ENCODE results near the gene PCYT1A.

PCYT1A gene

DNA sequence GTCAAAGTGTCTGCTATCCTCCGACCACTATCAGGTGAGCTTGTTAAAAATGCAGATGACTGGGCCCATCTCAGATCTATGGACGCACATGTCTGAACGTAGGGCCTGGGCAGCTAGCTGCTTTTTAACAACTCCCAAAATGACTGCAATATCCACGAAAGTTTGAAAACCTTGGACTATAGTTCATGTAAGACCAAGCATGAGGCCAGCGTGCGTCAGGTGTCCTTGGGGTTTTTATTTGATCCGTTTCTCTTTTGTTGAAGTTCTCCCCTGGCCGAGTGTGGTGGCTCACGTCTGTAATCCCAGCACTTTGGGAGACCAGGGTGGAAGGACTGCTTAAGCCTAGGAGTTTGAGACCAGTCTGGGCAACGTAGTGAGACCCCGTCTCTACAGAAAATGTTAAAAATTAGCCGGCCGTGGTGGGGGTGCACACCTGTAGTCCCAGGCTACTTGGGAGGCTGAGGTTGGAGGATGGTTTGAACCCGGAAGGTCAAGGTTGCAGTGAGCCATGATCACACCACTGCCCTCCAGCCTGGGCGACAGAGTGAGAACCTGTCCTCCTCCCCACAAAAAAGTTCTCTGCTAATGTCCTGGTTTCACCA is 61.7 kb downstream of the PCYT1A start:
- no peak for DNase-seq (ENCODE audit: low read depth in 2 of 2)
- TF ChIP-seq, protein P1, sequence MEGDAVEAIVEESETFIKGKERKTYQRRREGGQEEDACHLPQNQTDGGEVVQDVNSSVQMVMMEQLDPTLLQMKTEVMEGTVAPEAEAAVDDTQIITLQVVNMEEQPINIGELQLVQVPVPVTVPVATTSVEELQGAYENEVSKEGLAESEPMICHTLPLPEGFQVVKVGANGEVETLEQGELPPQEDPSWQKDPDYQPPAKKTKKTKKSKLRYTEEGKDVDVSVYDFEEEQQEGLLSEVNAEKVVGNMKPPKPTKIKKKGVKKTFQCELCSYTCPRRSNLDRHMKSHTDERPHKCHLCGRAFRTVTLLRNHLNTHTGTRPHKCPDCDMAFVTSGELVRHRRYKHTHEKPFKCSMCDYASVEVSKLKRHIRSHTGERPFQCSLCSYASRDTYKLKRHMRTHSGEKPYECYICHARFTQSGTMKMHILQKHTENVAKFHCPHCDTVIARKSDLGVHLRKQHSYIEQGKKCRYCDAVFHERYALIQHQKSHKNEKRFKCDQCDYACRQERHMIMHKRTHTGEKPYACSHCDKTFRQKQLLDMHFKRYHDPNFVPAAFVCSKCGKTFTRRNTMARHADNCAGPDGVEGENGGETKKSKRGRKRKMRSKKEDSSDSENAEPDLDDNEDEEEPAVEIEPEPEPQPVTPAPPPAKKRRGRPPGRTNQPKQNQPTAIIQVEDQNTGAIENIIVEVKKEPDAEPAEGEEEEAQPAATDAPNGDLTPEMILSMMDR (IDR thresholded peaks at IDR 0.05; ENCODE audit: low read depth, low read length): no peak

DNA sequence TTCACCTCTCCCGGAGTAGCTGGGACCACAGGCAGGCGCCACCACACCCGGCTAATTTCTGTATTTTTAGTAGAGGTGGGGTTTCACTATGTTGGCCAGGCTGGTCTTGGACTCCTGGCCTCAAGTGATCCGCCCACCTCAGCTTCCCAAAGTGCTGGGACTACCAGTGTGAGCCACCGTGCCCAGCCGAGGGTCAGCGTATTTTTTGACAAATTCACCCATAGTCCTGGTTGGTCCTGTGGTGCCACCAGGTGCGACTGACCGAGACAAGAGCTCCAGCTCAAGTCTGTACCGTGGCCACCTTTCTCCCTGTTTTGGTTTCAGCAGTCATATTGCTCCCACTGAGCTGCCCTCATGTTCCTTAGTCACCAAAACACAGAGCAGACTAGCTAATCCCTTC is 62.4 kb downstream of the PCYT1A start:
- no peak overlapping the region for H3K4me3 ChIP-seq (replicated peaks in 1 of 2; ENCODE audit: low read depth in 2 of 2, low read length in 2 of 2)
- DNase-seq (ENCODE audit: low read depth in 2 of 2): no peak
- TF ChIP-seq, protein P1 (IDR thresholded peaks at IDR 0.05; ENCODE audit: low read depth, low read length): no peak

More for the DNA sequence above, 61.7 kb downstream of the PCYT1A start:
- H3K4me3 ChIP-seq (replicated peaks in 1 of 2; ENCODE audit: low read depth in 2 of 2, low read length in 2 of 2): no peak overlapping the region

DNA sequence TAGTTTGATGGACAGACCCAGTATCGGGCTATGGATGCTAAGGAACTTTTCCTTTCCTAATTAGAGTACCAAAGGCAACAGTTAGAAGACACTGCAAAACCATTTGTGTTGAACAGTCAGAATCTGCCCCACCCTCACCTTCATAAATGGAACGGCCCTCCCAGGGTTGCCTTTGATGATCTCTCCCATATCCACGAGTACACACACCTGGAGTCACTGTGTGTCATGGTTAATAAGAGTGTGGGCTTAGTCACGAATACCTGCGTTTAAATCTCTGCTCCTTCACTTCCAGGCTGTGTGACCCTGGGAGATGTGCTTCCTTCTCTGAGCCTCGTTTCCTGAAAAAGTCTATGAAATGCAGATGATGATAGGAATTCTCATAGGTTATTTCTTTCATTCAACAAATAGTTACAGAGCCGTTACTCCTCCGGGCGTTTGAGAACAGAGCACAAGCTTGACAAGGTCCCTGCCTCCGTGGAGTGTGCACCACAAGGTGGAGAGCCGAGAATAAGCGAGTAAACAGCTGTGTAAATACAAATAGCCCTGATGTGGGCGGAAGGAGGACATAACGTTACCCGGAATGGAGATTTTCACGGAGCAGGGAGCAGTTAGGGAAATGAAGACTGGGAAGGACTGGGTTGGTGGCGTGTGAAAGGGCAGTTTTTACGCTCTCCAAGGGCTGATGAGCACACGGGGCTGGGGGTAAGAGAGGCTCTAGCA is 64.5 kb downstream of the PCYT1A start:
- TF ChIP-seq, protein P1 (IDR thresholded peaks at IDR 0.05; ENCODE audit: low read depth, low read length): no peak
- DNase-seq (ENCODE audit: low read depth in 2 of 2): no peak
- no peak overlapping the region for H3K4me3 ChIP-seq (replicated peaks in 1 of 2; ENCODE audit: low read depth in 2 of 2, low read length in 2 of 2)

DNA sequence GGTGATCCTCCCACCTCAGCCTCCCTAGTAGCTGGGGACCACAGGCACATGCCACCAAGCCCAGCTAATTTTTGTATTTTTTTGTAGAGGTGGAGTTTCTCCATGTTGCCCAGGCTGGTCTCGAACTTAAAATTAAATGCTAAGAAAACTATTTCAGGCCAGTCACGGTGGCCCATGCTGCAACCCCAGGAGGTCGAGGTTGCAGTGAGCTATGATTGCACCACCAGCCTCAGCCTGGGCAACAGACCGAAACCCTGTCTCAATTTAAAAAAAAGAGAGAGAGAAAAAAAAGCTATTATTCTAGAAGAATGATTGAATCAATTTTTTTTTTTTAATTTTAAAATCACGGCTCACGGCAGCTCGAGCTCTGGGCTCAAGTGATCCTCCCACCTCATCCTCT is 66.5 kb downstream of the PCYT1A start:
- TF ChIP-seq, protein P1 (IDR thresholded peaks at IDR 0.05; ENCODE audit: low read depth, low read length): no peak
- DNase-seq (ENCODE audit: low read depth in 2 of 2): no peak
- no peak overlapping the region for H3K4me3 ChIP-seq (replicated peaks in 1 of 2; ENCODE audit: low read depth in 2 of 2, low read length in 2 of 2)

- no peak for DNase-seq (ENCODE audit: low read depth in 2 of 2)
- TF ChIP-seq, protein P1 (IDR thresholded peaks at IDR 0.05; ENCODE audit: low read depth, low read length): no peak
- no peak overlapping the region for H3K4me3 ChIP-seq (replicated peaks in 1 of 2; ENCODE audit: low read depth in 2 of 2, low read length in 2 of 2)
Observed at GRCh38 chr3:196220587-196220986, 66.9 kb downstream of the PCYT1A start.

- TF ChIP-seq, protein P1 (IDR thresholded peaks at IDR 0.05; ENCODE audit: low read depth, low read length): no peak
- no peak overlapping the region for H3K4me3 ChIP-seq (replicated peaks in 1 of 2; ENCODE audit: low read depth in 2 of 2, low read length in 2 of 2)
- DNase-seq (ENCODE audit: low read depth in 2 of 2): no peak
Observed at GRCh38 chr3:196219970-196220311, 67.6 kb downstream of the PCYT1A start.
